Mesodermal cell (in vitro differentiated cells): ENCODE measurements around the gene UBE2E1.
"Not testable (repeated sequence)": the region's sequence is repeated elsewhere in the genome, so short reads cannot be mapped to it uniquely, and the experiment has no call there.

Experiments used
- H3K27ac ChIP-seq: 2 replicates; pipeline ENCODE4 v1.7.0; 2013; ENCODE audit warnings: mild to moderate bottlenecking, low read depth, low read length, moderate library complexity; ENCODE audit not compliant: severe bottlenecking
- H3K36me3 ChIP-seq: 2 replicates; pipeline ENCODE4 v1.7.1; 2013; ENCODE audit warnings: mild to moderate bottlenecking, low read length, moderate library complexity; ENCODE audit not compliant: control insufficient read depth, insufficient read depth
- H3K4me1 ChIP-seq: one replicate; pipeline ENCODE4 v1.7.1; 2013; ENCODE audit warnings: mild to moderate bottlenecking, low read length; ENCODE audit not compliant: insufficient read depth, control insufficient read depth, poor library complexity, severe bottlenecking
- H3K4me3 ChIP-seq: 2 replicates; pipeline ENCODE4 v1.7.0; 2013; ENCODE audit warnings: low read length, control low read depth, mild to moderate bottlenecking; ENCODE audit not compliant: insufficient read depth, poor library complexity, severe bottlenecking; ENCODE audit errors: extremely low read depth
- H3K9me3 ChIP-seq: 2 replicates; pipeline ENCODE4 v1.7.1; 2013; ENCODE audit warnings: mild to moderate bottlenecking, low read length, moderate library complexity; ENCODE audit not compliant: control insufficient read depth
- WGBS, 2 experiments: methylation state at CpG; one replicate each; pipeline ENCODE4 v1.1.5; 2013; ENCODE audit warnings: missing lambda C conversion rate in 2 of 2; ENCODE audit not compliant: insufficient coverage in 2 of 2; 5-methylcytosine and 5-hydroxymethylcytosine counted together

UBE2E1 gene

DNA sequence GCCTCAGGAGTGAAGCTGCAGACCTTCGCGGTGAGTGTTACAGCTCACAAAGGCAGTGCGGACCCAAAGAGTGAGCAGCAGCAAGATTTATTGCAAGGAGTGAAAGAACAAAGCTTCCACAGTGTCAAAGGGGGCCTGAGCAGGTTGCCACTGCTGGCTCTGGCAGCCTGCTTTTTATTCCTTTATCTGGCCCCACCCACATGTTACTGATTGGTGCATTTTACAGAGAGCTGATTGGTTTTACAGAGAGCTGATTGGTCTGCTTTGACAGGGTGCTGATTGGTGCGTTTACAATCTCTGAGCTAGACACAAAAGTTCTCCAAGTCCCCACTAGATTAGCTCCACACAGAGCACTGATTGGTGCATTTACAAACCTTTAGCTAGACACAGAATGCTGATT lies 76.2 kb downstream of the UBE2E1 start:
- 94 to 100% methylated on average over 4 of the region's 4 CpGs for WGBS, 2 experiments

DNA sequence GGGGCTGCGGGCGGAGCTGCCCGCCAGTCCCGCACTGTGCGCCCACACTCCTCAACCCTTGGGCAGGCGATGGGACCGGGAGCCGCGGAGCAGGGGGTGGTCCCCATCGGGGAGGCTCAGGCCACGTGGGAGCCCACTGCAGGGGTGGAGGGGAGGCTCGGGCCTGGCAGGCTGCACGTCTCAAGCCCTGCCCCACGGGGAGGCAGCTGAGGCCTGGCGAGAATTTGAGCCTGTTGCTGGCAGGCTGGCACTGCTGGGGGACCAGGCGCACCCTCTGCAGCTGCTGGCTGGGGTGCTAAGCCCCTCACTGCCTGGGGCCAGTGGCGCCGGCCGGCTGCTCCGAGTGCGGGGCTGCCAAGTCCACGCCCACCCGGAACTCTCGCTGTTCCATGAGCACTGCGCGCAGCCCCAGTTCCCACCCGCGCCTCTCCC lies 76.7 kb downstream of the UBE2E1 start:
- WGBS, 2 experiments: 94 to 98% methylated on average over 16 to 27 of the region's 28 CpGs

More for the DNA sequence above, 76.2 kb downstream of the UBE2E1 start:
- H3K4me1 ChIP-seq, H3K4me3 ChIP-seq, H3K27ac ChIP-seq, H3K9me3 ChIP-seq: not testable (repeated sequence)
- peaks cover 24% of the 10 kb centered on the region for H3K36me3 ChIP-seq

DNA sequence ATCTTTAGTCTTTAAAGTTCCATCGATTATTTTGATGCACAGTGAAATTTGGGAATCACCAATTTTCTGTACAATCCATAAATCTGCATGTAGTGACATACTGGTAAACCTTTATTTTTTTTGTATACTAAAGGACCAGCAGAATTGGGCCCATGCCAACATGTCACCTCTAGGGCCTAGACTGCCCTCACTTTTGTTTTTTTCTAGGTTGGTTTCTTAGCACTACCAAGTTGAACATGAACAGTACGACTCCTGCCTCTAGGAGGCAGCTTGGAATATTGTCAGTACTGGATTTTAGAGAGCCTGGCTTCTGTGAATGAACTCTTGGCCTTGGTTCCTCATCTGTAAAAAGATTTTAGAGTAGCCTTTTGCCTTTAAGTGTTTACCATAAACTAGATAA lies 78.7 kb downstream of the UBE2E1 start:
- WGBS, 2 experiments: 91% methylated on average over 1 of the region's 2 CpGs; no CpG with 5 or more reads in 1 of the 2 experiments
- Histone ChIP-seq H3K4me3 (no peak overlapping the region), H3K27ac (no peak overlapping the region), H3K9me3 (no peaks in the 10 kb centered on the region), H3K4me1 (peaks cover 5% of the 10 kb centered on the region), H3K36me3 (peaks cover 17% of the 10 kb centered on the region)

More for the DNA sequence above, 76.7 kb downstream of the UBE2E1 start:
- Histone ChIP-seq H3K4me1 (peaks cover 5% of the 10 kb centered on the region), H3K9me3 (no peaks in the 10 kb centered on the region), H3K36me3 (peaks cover 21% of the 10 kb centered on the region), H3K27ac (no peak overlapping the region), H3K4me3 (no peak overlapping the region)

DNA sequence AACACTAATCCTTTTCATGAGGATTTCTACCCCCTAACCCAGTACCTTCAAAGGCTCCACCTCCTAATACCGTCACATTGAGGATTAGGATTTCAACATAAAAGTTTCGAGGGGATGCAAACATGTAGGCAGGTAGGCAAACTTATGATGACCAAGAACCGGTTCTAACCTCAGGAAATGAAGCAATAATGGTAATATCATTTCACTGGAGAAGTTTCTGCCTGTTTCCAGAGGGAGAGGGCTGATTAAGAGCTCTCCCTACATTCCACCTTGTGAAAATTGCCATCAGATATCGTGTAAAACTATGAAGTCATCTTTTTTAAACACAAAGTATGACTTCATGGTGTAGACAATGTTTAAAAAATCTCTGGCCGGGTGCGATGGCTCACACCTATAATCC lies 79.5 kb downstream of the UBE2E1 start:
- Histone ChIP-seq H3K4me3 (no peak overlapping the region), H3K4me1 (peaks cover 5% of the 10 kb centered on the region), H3K27ac (no peak overlapping the region), H3K36me3 (peaks cover 22% of the 10 kb centered on the region), H3K9me3 (no peaks in the 10 kb centered on the region)
- WGBS, 2 experiments: 95% methylated on average over 3 of the region's 6 CpGs; no CpG with 5 or more reads in 1 of the 2 experiments

DNA sequence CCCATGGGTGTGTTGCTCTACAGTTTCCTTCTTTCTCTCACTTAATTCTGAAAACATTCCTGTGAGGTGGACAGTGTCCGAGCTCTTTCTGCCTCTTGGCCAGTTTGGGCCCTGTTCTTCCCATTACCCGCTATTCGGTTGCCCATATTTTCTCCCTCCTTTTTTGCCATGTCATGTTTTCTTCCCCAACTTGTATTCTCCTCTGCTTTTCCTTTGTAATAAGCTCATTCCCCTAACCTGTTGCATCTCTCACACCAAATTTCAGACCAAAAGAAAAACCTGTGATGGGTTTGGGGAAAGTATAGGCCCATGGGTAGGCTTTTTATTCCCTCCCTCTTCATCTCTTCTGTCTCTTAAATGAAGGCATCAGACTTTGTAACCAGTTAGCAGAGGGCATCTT lies 80.6 kb downstream of the UBE2E1 start:
- Histone ChIP-seq H3K27ac (no peak overlapping the region), H3K4me3 (no peak overlapping the region), H3K36me3 (peaks cover 29% of the 10 kb centered on the region), H3K9me3 (no peaks in the 10 kb centered on the region), H3K4me1 (peaks cover 3% of the 10 kb centered on the region)
- 97 to 100% methylated on average over 3 of the region's 3 CpGs for WGBS, 2 experiments

DNA sequence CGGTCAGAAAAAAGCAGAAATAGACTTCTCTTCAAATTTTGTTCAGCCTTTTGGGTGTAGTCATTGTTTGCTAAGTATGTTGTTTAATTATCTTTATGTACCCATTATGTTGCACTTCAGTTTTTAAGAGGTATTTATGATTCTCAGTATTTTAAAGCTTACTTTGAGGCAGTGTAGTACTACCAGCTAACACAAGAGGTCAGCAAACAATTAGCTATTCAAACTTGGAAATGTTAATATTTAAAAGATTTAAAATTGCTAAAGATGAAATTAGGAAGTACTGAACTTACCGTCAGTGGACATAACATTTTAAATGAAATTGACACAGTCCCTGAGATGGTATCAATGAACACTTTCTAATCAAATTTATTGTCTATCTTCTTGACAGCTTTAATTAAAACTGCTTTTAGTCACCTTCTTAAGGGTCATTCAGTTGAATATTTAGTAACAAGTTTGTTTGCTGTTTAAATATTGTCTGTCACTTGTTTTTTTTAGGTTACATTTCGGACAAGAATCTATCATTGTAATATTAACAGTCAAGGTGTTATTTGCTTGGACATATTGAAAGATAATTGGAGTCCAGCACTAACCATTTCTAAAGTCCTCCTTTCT lies 83.0 kb downstream of the UBE2E1 start:
- H3K36me3 ChIP-seq: peaks cover 47% of the 10 kb centered on the region
- WGBS, 2 experiments: 100% methylated on average over 1 of the region's 3 CpGs; no CpG with 5 or more reads in 1 of the 2 experiments
- H3K9me3 ChIP-seq: no peaks in the 10 kb centered on the region
- no peaks in the 10 kb centered on the region for H3K4me1 ChIP-seq
- H3K4me3 ChIP-seq: no peak overlapping the region
- H3K27ac ChIP-seq: no peak overlapping the region

DNA sequence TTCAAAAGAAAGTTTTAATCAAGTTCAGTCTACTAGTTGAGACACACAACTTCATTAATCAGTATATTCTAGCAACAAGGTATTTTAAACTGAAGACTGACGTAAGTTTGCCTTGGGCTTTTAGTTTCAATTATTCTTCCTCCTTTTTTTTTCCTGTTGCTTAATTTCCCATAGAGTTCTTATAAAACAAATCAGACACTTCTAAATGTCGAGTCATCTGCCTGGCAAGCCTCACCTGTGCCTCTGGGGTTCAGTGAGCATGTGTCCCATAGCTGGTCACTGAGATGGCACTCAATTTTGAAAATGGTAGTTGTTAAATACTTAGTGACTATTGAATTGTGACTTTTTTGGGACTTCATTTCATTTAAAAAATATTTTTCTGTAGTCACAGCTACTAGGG lies 83.6 kb downstream of the UBE2E1 start:
- no peaks in the 10 kb centered on the region for H3K9me3 ChIP-seq
- H3K4me1 ChIP-seq: no peaks in the 10 kb centered on the region
- no peak overlapping the region for H3K27ac ChIP-seq
- 80 to 82% methylated on average over 1 to 2 of the region's 2 CpGs for WGBS, 2 experiments
- peaks cover 52% of the 10 kb centered on the region for H3K36me3 ChIP-seq
- H3K4me3 ChIP-seq: no peak overlapping the region

DNA sequence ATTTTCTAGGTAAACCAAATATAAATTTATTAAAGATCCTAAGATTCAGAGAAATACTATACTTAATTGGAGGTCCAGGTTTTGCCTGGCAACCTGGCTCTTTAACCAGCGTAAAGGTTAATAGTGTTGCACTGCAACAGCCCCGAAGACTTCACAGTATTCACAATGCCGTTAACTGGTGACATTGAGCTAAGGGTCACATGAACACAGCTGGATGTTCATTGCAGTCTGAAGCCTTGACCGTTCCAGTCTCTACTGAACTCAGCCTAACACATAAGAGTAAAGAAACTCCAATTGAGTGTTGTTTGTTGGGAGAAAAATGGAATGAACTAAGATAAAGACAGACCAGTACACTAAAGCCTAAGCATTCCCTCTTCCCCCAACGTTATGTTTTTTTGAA lies 84.2 kb downstream of the UBE2E1 start:
- Histone ChIP-seq H3K36me3 (peaks cover 55% of the 10 kb centered on the region), H3K27ac (no peak overlapping the region), H3K4me3 (no peak overlapping the region), H3K4me1 (no peaks in the 10 kb centered on the region), H3K9me3 (no peaks in the 10 kb centered on the region)
- WGBS, 2 experiments: 96 to 98% methylated on average over 3 of the region's 5 CpGs

DNA sequence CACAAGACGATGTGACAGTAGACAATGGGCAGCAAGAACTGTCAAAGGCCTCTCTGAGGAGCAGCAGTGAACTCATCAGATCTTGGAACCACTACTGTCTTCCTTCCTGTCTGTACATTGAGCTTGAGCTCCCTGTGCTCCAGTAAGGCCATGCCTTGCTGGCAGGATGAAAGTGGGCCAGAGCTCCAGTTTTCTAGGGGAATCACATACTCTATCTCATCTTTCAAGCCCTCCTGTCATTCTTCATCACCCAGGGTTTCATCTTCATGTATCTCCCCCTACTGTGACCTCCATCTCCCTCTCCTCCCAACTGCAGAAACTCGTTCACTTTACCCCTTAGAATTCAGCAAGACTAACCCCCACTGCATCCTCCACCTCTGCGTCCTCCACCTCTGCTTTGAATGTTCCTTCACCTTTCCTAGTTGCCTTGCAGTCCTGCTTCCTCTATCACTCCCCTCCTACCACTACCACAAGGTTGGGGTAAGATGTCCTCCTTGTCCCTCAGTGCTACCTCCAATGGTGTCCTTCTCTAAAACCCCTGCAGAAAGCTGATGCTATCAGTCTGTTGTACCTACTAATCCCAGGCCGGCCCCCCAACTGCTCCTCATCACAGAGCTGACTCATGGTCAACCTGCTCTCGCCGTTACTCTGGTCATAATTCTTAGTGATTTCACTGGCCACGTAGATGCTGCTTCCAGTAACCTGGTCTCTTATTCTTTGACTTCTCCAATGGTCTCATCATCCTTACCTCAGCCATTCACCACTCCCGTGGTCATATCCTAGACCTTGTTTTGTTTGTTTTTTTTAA lies 88.7 kb downstream of the UBE2E1 start:
- no peak overlapping the region for H3K27ac ChIP-seq
- WGBS, 2 experiments: 97% methylated on average over 7 to 8 of the region's 8 CpGs

DNA sequence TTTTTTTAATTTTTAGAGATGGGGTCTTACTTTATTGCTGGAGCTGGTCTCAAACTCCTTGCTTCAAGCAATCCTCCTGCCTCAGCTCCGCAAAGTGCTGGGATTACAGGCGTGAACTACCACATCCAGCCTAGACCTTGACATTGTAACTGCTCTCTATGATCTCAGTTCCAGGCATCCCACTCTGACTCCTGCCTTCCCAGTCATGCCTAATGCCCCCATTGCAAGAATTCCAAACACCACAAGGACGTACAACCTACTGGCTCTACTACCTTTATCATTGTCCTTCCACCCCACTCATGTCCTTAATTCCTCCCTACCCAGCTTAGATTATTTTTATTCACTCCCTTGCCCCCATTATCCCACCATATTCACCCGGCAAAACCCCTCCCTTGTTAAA lies 89.4 kb downstream of the UBE2E1 start:
- H3K4me1 ChIP-seq: no peaks in the 10 kb centered on the region
- H3K27ac ChIP-seq: no peak overlapping the region
- no peak overlapping the region for H3K4me3 ChIP-seq
- H3K36me3 ChIP-seq: peaks cover 83% of the 10 kb centered on the region
- peaks cover 12% of the 10 kb centered on the region for H3K9me3 ChIP-seq
- WGBS, 2 experiments: 93 to 100% methylated on average over 4 of the region's 4 CpGs

More for the DNA sequence above, 88.7 kb downstream of the UBE2E1 start:
- peaks cover 84% of the 10 kb centered on the region for H3K36me3 ChIP-seq
- peaks cover 9% of the 10 kb centered on the region for H3K9me3 ChIP-seq
- no peaks in the 10 kb centered on the region for H3K4me1 ChIP-seq
- H3K4me3 ChIP-seq: no peak overlapping the region

DNA sequence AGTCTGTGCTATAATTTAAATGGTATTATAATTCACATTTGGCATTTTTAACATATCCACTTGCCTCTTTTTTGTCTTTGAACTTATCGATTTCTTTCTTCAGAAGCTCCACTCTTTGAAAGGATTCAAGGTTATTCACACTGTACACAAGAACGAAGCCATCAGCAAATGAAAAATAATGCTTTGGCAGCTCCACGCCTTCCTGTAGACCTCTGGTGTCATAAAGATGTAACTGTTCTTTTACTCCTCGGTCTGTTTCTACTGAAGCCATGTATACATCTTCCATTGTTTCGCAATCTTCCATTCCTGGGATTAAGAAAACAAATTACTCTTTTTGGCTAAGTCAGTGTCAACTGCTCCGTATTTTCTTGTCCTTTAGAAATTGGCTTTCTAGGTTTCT lies 95.0 kb downstream of the UBE2E1 start:
- Histone ChIP-seq H3K27ac (no peak overlapping the region), H3K4me3 (no peak overlapping the region), H3K4me1 (no peaks in the 10 kb centered on the region), H3K36me3 (peaks cover 87% of the 10 kb centered on the region), H3K9me3 (peaks cover 12% of the 10 kb centered on the region)
- 95 to 98% methylated on average over 5 to 6 of the region's 6 CpGs for WGBS, 2 experiments
